GM21576 (cell line): ENCODE data around the gene SPINK8.
"Not testable (repeated sequence)": the region's sequence is repeated elsewhere in the genome, so short reads cannot be mapped to it uniquely, and the experiment has no call there.

Experiments used
- ATAC-seq: cut with Tn5 transposase; IDR thresholded peaks from one replicate; pipeline ENCODE4 v1.9.1; 2021; ENCODE audit warnings: mild to moderate bottlenecking, moderate library complexity; ENCODE audit not compliant: unreplicated experiment

SPINK8 gene

GRCh38 chr3:48280881-48281280, 52.6 kb downstream of the SPINK8 start:
- no peak for ATAC-seq

GRCh38 chr3:48278884-48279559, 54.4 kb downstream of the SPINK8 start:
- ATAC-seq: no peak

GRCh38 chr3:48276911-48277641, 56.4 kb downstream of the SPINK8 start:
- ATAC-seq: no peak

- no peak for ATAC-seq
Observed at GRCh38 chr3:48275287-48276027, 58.0 kb downstream of the SPINK8 start.

- no peak for ATAC-seq
Observed at GRCh38 chr3:48274452-48274851, 59.0 kb downstream of the SPINK8 start.

GRCh38 chr3:48273594-48274211, 59.8 kb downstream of the SPINK8 start:
- no peak for ATAC-seq

GRCh38 chr3:48271763-48272498, 61.5 kb downstream of the SPINK8 start:
- no peak for ATAC-seq

- ATAC-seq: not testable (repeated sequence)
Observed at GRCh38 chr3:48271223-48271622, 62.2 kb downstream of the SPINK8 start.

- no peak for ATAC-seq
Observed at GRCh38 chr3:48270306-48270705, 63.2 kb downstream of the SPINK8 start.

- no peak for ATAC-seq
Observed at GRCh38 chr3:48269592-48269991, 63.9 kb downstream of the SPINK8 start.

- no peak for ATAC-seq
Observed at GRCh38 chr3:48268936-48269561, 64.4 kb downstream of the SPINK8 start.

GRCh38 chr3:48268381-48268935, 65.0 kb downstream of the SPINK8 start:
- no peak for ATAC-seq

GRCh38 chr3:48267782-48268181, 65.7 kb downstream of the SPINK8 start:
- ATAC-seq: no peak

GRCh38 chr3:48258530-48258929, 74.9 kb downstream of the SPINK8 start:
- ATAC-seq: no peak
